K562 (cell line): ENCODE results near the gene IRF2. TPM values are rescaled to one million over a fixed set of nuclear protein-coding genes. Genes with fewer than 3 reads are reported as not detected.

Source experiments
- CCNT2 ChIP-seq: IDR thresholded peaks from 2 replicates; pipeline ENCODE4 v1.6.1; 2011; ENCODE audit warnings: borderline replicate concordance, low read depth, mild to moderate bottlenecking, moderate library complexity, mixed read lengths, low read length; ENCODE audit not compliant: insufficient read length; ENCODE audit errors: extremely low read depth
- HDAC1 ChIP-seq, 2 experiments: fragments of 450-650 bp; IDR thresholded peaks; 2 replicates each; pipeline ENCODE4 v1.6.1; 2016 to 2017; ENCODE audit warnings: inconsistent platforms in 1 of 2, mild to moderate bottlenecking in 1 of 2, moderate library complexity in 1 of 2
- HMGN3 ChIP-seq: IDR thresholded peaks from 2 replicates; pipeline ENCODE4 v1.6.1; 2011; ENCODE audit warnings: borderline replicate concordance, low read depth, mild to moderate bottlenecking, mixed read lengths, low read length; ENCODE audit not compliant: insufficient read length; ENCODE audit errors: extremely low read depth
- HNRNPK ChIP-seq: fragments of 200-400 bp; formaldehyde crosslinking; IDR thresholded peaks from one replicate; pipeline ENCODE4 v1.6.1; 2018; ENCODE audit warnings: mild to moderate bottlenecking, low read depth, low read length; ENCODE audit not compliant: poor library complexity, severe bottlenecking
- NFE2 ChIP-seq: IDR thresholded peaks from 2 replicates; pipeline ENCODE4 v1.6.1; 2014; ENCODE audit warnings: antibody characterized with exemption, low read depth
- RBFOX2 ChIP-seq: fragments of 200-400 bp; formaldehyde crosslinking; IDR thresholded peaks from 2 replicates; pipeline ENCODE4 v1.6.1; 2017; ENCODE audit warnings: low read depth, mild to moderate bottlenecking, low read length, moderate library complexity
- RNF2 ChIP-seq: sonication (generic); IDR thresholded peaks from 2 replicates; pipeline ENCODE4 v1.6.1; 2016
- STAT5A ChIP-seq: IDR thresholded peaks from 2 replicates; pipeline ENCODE4 v1.6.1; 2012; ENCODE audit warnings: low read length, inconsistent platforms, borderline replicate concordance
- ZKSCAN1 ChIP-seq: fragments of 150-350 bp; IDR thresholded peaks from 2 replicates; pipeline ENCODE4 v1.6.1; 2016; ENCODE audit warnings: low read depth, low read length
- ZNF408 ChIP-seq: fragments of 250-450 bp; sonication (Bioruptor Pico); IDR thresholded peaks from 2 replicates; pipeline ENCODE4 v1.4.0; 2020; ENCODE audit warnings: low read depth, mild to moderate bottlenecking, moderate library complexity
- ZNF551 ChIP-seq: fragments of 250-450 bp; sonication (Bioruptor Pico); IDR thresholded peaks from 2 replicates; pipeline ENCODE4 v1.5.0; 2021; ENCODE audit warnings: mild to moderate bottlenecking, moderate library complexity
- polyA plus RNA-seq, 8 experiments: library from polyadenylated mRNA; depleted of rRNA in 4 of 8; stranded (reverse) in 5 of 8; unstranded in 3 of 8; fragments of >200 nt; fragmentation: Nextera tagmentation in 2 of 8; fragmentation: Illumina TruSeq in 1 of 8; extraction: Ambion mirVana in 2 of 8; extraction: Trizol in 1 of 8; gene quantifications; 2 replicates each; pipeline versions ENCODE4 v1.2.1 to v1.2.3, GENCODE V29; 2011 to 2014; ENCODE audit warnings: inconsistent platforms in 1 of 8, missing spikeins in 1 of 8
- total RNA-seq, 7 experiments: library from RNA; depleted of rRNA in 6 of 7; stranded (reverse); fragments of >200 nt in 6 of 7; fragmentation: Illumina TruSeq in 2 of 7; extraction: Trizol in 2 of 7; gene quantifications; 2 replicates each; pipeline versions ENCODE4 v1.2.1 to v1.2.3, GENCODE V29; 2011 to 2021; ENCODE audit warnings: low replicate concordance in 1 of 7
- TF ChIP-seq, protein P1 (sequence below): sonication (generic); formaldehyde crosslinking; IDR thresholded peaks from 2 replicates; pipeline ENCODE4 v1.8.0; 2022; ENCODE audit warnings: mild to moderate bottlenecking, missing genetic modification reagents
- TF ChIP-seq, protein P2 (sequence below): fragments of 450-650 bp; IDR thresholded peaks from 2 replicates; pipeline ENCODE4 v1.6.1; 2017; ENCODE audit warnings: antibody characterized with exemption, mild to moderate bottlenecking
- TF ChIP-seq, protein P3 (sequence below), 2 experiments: fragments of 450-650 bp in 1 of 2; sonication (generic) in 1 of 2; formaldehyde crosslinking in 1 of 2; IDR thresholded peaks in 1 of 2; conservative IDR thresholded peaks in 1 of 2; 2 replicates each; pipeline versions ENCODE4 v1.6.1 to v1.8.1; 2016 to 2023; ENCODE audit warnings: mild to moderate bottlenecking in 2 of 2, moderate library complexity in 2 of 2, inconsistent platforms in 1 of 2, missing genetic modification reagents in 1 of 2
- TF ChIP-seq, protein P4 (sequence below): fragments of 450-650 bp; formaldehyde crosslinking; IDR thresholded peaks from 2 replicates; pipeline ENCODE4 v1.4.0; 2022; ENCODE audit warnings: mild to moderate bottlenecking, moderate library complexity

Gene IRF2
- total and polyA plus RNA-seq, 9 of the 15 experiments (the other 6 are each of a cell fraction or from before 2014, with no cell fraction given): 7.1 to 17.1 (median 11.3) TPM

DNA sequence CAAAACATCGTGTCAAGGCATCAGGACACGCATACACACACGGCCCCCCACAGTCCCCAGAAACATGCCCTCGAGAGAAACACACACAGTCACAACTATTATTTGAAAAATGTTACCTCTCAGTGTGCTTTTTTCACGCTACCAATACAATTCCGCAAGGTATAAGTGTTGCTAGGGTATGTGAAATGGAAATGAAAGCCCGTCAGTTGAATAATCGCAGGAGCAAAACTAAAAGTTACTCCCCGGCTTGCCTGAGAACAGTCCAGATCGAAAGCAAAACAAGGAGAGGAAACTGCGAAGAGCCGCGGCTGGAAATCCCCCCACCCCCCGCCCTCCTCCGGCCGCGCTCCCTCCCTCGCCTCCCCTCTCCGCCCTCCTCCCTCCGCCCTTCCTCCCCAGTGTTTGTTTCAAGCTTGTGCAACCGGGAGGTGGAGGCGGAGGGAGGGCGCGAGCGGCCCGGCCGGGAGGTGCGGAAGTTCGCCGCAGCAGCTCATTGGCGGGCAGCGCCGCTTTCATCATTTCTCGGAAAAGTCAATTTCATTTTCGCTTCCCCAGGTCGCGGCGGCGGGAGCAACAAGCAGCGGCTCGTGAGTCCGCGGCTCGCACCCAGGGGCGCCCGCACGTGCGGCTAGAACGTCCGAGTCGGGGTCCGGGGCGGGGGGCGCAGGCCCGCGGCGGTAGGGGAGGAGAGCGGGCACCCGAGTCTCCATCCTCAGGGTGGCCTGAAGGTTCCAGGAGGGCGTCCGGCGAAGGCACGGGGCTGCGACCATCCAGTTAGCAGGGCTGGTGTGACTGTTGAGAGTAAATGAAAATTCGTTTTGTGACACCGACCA lies at the start of gene IRF2 (continued):
- TF ChIP-seq, protein P1, sequence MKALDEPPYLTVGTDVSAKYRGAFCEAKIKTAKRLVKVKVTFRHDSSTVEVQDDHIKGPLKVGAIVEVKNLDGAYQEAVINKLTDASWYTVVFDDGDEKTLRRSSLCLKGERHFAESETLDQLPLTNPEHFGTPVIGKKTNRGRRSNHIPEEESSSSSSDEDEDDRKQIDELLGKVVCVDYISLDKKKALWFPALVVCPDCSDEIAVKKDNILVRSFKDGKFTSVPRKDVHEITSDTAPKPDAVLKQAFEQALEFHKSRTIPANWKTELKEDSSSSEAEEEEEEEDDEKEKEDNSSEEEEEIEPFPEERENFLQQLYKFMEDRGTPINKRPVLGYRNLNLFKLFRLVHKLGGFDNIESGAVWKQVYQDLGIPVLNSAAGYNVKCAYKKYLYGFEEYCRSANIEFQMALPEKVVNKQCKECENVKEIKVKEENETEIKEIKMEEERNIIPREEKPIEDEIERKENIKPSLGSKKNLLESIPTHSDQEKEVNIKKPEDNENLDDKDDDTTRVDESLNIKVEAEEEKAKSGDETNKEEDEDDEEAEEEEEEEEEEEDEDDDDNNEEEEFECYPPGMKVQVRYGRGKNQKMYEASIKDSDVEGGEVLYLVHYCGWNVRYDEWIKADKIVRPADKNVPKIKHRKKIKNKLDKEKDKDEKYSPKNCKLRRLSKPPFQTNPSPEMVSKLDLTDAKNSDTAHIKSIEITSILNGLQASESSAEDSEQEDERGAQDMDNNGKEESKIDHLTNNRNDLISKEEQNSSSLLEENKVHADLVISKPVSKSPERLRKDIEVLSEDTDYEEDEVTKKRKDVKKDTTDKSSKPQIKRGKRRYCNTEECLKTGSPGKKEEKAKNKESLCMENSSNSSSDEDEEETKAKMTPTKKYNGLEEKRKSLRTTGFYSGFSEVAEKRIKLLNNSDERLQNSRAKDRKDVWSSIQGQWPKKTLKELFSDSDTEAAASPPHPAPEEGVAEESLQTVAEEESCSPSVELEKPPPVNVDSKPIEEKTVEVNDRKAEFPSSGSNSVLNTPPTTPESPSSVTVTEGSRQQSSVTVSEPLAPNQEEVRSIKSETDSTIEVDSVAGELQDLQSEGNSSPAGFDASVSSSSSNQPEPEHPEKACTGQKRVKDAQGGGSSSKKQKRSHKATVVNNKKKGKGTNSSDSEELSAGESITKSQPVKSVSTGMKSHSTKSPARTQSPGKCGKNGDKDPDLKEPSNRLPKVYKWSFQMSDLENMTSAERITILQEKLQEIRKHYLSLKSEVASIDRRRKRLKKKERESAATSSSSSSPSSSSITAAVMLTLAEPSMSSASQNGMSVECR (CRISPR knock-in tag): peak; percentile 90
- TF ChIP-seq HMGN3 (peak; percentile 88), RNF2 (no peak), HNRNPK (no peak), NFE2 (no peak), RBFOX2 (peak; percentile 96), CCNT2 (peak; percentile 91), ZNF408 (CRISPR knock-in tag) (no peak), HDAC1 (IDR thresholded peaks at IDR 0.05) (peak in 1 of 2 experiments; percentile 77; a peak in 2 of 4 replicates), STAT5A (peak; percentile 74), ZKSCAN1 (peak; percentile 19; the same call in 1 of the 2 replicates), ZNF551 (no peak)
- TF ChIP-seq, protein P2, sequence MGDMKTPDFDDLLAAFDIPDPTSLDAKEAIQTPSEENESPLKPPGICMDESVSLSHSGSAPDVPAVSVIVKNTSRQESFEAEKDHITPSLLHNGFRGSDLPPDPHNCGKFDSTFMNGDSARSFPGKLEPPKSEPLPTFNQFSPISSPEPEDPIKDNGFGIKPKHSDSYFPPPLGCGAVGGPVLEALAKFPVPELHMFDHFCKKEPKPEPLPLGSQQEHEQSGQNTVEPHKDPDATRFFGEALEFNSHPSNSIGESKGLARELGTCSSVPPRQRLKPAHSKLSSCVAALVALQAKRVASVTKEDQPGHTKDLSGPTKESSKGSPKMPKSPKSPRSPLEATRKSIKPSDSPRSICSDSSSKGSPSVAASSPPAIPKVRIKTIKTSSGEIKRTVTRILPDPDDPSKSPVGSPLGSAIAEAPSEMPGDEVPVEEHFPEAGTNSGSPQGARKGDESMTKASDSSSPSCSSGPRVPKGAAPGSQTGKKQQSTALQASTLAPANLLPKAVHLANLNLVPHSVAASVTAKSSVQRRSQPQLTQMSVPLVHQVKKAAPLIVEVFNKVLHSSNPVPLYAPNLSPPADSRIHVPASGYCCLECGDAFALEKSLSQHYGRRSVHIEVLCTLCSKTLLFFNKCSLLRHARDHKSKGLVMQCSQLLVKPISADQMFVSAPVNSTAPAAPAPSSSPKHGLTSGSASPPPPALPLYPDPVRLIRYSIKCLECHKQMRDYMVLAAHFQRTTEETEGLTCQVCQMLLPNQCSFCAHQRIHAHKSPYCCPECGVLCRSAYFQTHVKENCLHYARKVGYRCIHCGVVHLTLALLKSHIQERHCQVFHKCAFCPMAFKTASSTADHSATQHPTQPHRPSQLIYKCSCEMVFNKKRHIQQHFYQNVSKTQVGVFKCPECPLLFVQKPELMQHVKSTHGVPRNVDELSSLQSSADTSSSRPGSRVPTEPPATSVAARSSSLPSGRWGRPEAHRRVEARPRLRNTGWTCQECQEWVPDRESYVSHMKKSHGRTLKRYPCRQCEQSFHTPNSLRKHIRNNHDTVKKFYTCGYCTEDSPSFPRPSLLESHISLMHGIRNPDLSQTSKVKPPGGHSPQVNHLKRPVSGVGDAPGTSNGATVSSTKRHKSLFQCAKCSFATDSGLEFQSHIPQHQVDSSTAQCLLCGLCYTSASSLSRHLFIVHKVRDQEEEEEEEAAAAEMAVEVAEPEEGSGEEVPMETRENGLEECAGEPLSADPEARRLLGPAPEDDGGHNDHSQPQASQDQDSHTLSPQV: 0 out of 2 replicates have a peak, but pooled peaks have one; percentile 5
- TF ChIP-seq, protein P3, sequence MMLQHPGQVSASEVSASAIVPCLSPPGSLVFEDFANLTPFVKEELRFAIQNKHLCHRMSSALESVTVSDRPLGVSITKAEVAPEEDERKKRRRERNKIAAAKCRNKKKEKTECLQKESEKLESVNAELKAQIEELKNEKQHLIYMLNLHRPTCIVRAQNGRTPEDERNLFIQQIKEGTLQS (IDR thresholded peaks at IDR 0.05): peak; percentile 92
- TF ChIP-seq, protein P3 (CRISPR knock-in tag; conservative IDR thresholded peaks at IDR 0.05): no peak
- TF ChIP-seq, protein P4, sequence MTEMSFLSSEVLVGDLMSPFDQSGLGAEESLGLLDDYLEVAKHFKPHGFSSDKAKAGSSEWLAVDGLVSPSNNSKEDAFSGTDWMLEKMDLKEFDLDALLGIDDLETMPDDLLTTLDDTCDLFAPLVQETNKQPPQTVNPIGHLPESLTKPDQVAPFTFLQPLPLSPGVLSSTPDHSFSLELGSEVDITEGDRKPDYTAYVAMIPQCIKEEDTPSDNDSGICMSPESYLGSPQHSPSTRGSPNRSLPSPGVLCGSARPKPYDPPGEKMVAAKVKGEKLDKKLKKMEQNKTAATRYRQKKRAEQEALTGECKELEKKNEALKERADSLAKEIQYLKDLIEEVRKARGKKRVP (CRISPR knock-in tag): 0 out of 2 replicates have a peak, but pooled peaks have one; percentile 16
